ENCODE results near the gene MKI67. TPM values are rescaled to one million over a fixed set of nuclear protein-coding genes. Genes with fewer than 3 reads are reported as not detected.
"Not testable (repeated sequence)": the region's sequence is repeated elsewhere in the genome, so short reads cannot be mapped to it uniquely, and the experiment has no call there.

MKI67 gene
- total RNA-seq, 1 donor = 2.4 TPM

- no peak for DNase-seq (ENCODE audit: low read depth in 2 of 3, low spot score in 2 of 3)
These were observed 23.2 kb upstream of the MKI67 start for GRCh38 chr10:128149267-128150014.

GRCh38 chr10:128147669-128148068 is 21.4 kb upstream of the MKI67 start:
- DNase-seq (ENCODE audit: low read depth in 2 of 3, low spot score in 2 of 3) = no peak

GRCh38 chr10:128147064-128147463 is 20.8 kb upstream of the MKI67 start:
- no peak for DNase-seq (ENCODE audit: low read depth in 2 of 3, low spot score in 2 of 3)

- DNase-seq (ENCODE audit: low read depth in 2 of 3, low spot score in 2 of 3) = peak in 1 of 3 donors; percentile 46
These were observed 18.3 kb upstream of the MKI67 start for GRCh38 chr10:128144547-128144946.

- no peak for DNase-seq (ENCODE audit: low read depth in 2 of 3, low spot score in 2 of 3)
These were observed 17.3 kb upstream of the MKI67 start for GRCh38 chr10:128143531-128143930.

- DNase-seq (ENCODE audit: low read depth in 2 of 3, low spot score in 2 of 3) = no peak
These were observed 14.2 kb upstream of the MKI67 start for GRCh38 chr10:128140425-128140824.

- DNase-seq (ENCODE audit: low read depth in 2 of 3, low spot score in 2 of 3) = not testable (repeated sequence)
These were observed 12.2 kb upstream of the MKI67 start for GRCh38 chr10:128138429-128138828.

GRCh38 chr10:128137877-128138276 is 11.7 kb upstream of the MKI67 start:
- DNase-seq (ENCODE audit: low read depth in 2 of 3, low spot score in 2 of 3) = no peak

GRCh38 chr10:128130051-128130450 is 3.8 kb upstream of the MKI67 start:
- DNase-seq (ENCODE audit: low read depth in 2 of 3, low spot score in 2 of 3) = no peak

GRCh38 chr10:128128582-128128981 is 2.4 kb upstream of the MKI67 start:
- DNase-seq (ENCODE audit: low read depth in 2 of 3, low spot score in 2 of 3) = no peak

- peak in 2 of 3 donors; percentile 4 to 15 for DNase-seq (ENCODE audit: low read depth in 2 of 3, low spot score in 2 of 3)
These were observed 743 bp downstream of the MKI67 start for GRCh38 chr10:128125416-128125943.

- DNase-seq (ENCODE audit: low read depth in 2 of 3, low spot score in 2 of 3) = no peak
These were observed 1.3 kb downstream of the MKI67 start for GRCh38 chr10:128124813-128125403.

- DNase-seq (ENCODE audit: low read depth in 2 of 3, low spot score in 2 of 3) = no peak
These were observed 2.4 kb downstream of the MKI67 start for GRCh38 chr10:128123846-128124245.

GRCh38 chr10:128122931-128123330 is 3.3 kb downstream of the MKI67 start:
- no peak for DNase-seq (ENCODE audit: low read depth in 2 of 3, low spot score in 2 of 3)

- DNase-seq (ENCODE audit: low read depth in 2 of 3, low spot score in 2 of 3) = no peak
These were observed 4.3 kb downstream of the MKI67 start for GRCh38 chr10:128121750-128122412.

GRCh38 chr10:128116851-128117615 is 9.2 kb downstream of the MKI67 start:
- no peak for DNase-seq (ENCODE audit: low read depth in 2 of 3, low spot score in 2 of 3)

GRCh38 chr10:128116187-128116586 is 10.0 kb downstream of the MKI67 start:
- no peak for DNase-seq (ENCODE audit: low read depth in 2 of 3, low spot score in 2 of 3)

- no peak for DNase-seq (ENCODE audit: low read depth in 2 of 3, low spot score in 2 of 3)
These were observed 10.9 kb downstream of the MKI67 start for GRCh38 chr10:128115356-128115755.

GRCh38 chr10:128114901-128115300 is 11.3 kb downstream of the MKI67 start:
- no peak for DNase-seq (ENCODE audit: low read depth in 2 of 3, low spot score in 2 of 3)

GRCh38 chr10:128113026-128113425 is 13.2 kb downstream of the MKI67 start:
- no peak for DNase-seq (ENCODE audit: low read depth in 2 of 3, low spot score in 2 of 3)

- DNase-seq (ENCODE audit: low read depth in 2 of 3, low spot score in 2 of 3) = no peak
These were observed 14.5 kb downstream of the MKI67 start for GRCh38 chr10:128111696-128112095.

All from hematopoietic multipotent progenitor cell (in vitro differentiated cells).